OCI-LY7 (cell line): Measurements from ENCODE around the gene SPAG16. TPM values are rescaled to one million over a fixed set of nuclear protein-coding genes. Genes with fewer than 3 reads are reported as not detected.

Source experiments
- BruUV-seq: library from RNA; stranded (reverse); fragments of 400-500 nt; replicated peaks from 2 replicates; lab custom pipeline; 2021; lab: Mats Ljungman, UMichigan
- CTCF ChIA-PET: fragments of 300-600 bp; sonication (Branson Sonifier 250); formaldehyde crosslinking; loops from one replicate; lab custom pipeline; 2022; ENCODE audit warnings: antibody characterized with exemption; ENCODE audit not compliant: unreplicated experiment; lab: Charles Lee
- POLR2A ChIA-PET: fragments of 300-600 bp; sonication (Branson Sonifier 250); formaldehyde crosslinking; loops from one replicate; lab custom pipeline; 2022; ENCODE audit warnings: antibody characterized with exemption; lab: Charles Lee
- DNase-seq: peaks from one replicate; pipeline ENCODE4 v3.0.0-alpha.2; 2015; ENCODE audit warnings: low spot score
- H2AFZ ChIP-seq: fragments of 200-600 bp; sonication (generic), shearing (Covaris generic); 2 replicates; pipeline ENCODE4 v1.6.1; 2014; ENCODE audit warnings: mild to moderate bottlenecking, antibody characterized with exemption, low read length, moderate library complexity
- H3K27ac ChIP-seq: fragments of 200-600 bp; sonication (generic); 2 replicates; pipeline ENCODE4 v1.5.1; 2014; ENCODE audit warnings: mixed run types, low read depth, mild to moderate bottlenecking, moderate library complexity, low read length, inconsistent platforms; ENCODE audit not compliant: poor library complexity, severe bottlenecking
- H3K36me3 ChIP-seq: fragments of 200-600 bp; sonication (generic); 2 replicates; pipeline ENCODE4 v1.6.1; 2014; ENCODE audit warnings: mild to moderate bottlenecking, antibody characterized with exemption, low read length, moderate library complexity, mixed read lengths; ENCODE audit not compliant: insufficient read depth
- H3K4me1 ChIP-seq: fragments of 200-600 bp; sonication (generic); 2 replicates; pipeline ENCODE4 v1.5.1; 2014; ENCODE audit warnings: mild to moderate bottlenecking, low read length; ENCODE audit not compliant: insufficient read depth, poor library complexity, severe bottlenecking
- H3K4me2 ChIP-seq: fragments of 200-600 bp; sonication (generic); 2 replicates; pipeline ENCODE4 v1.6.1; 2014; ENCODE audit warnings: mild to moderate bottlenecking, low read length
- H3K4me3 ChIP-seq: fragments of 200-600 bp; sonication (generic); 2 replicates; pipeline ENCODE4 v1.5.1; 2014; ENCODE audit warnings: mild to moderate bottlenecking, low read depth, low read length; ENCODE audit not compliant: poor library complexity, severe bottlenecking
- H3K79me2 ChIP-seq: fragments of 200-600 bp; sonication (generic); 2 replicates; pipeline ENCODE4 v1.6.1; 2016; ENCODE audit warnings: low read depth, mild to moderate bottlenecking, low read length, moderate library complexity, mixed read lengths; ENCODE audit not compliant: insufficient read depth
- H3K9me2 ChIP-seq: fragments of 200-600 bp; sonication (generic); 2 replicates; pipeline ENCODE4 v1.6.1; 2016; ENCODE audit warnings: mild to moderate bottlenecking, low read length, mixed read lengths; ENCODE audit not compliant: insufficient read depth
- H3K9me3 ChIP-seq: fragments of 200-600 bp; sonication (generic); 2 replicates; pipeline ENCODE4 v1.6.1; 2014; ENCODE audit warnings: mild to moderate bottlenecking, mixed run types, low read length, mixed read lengths
- H4K20me1 ChIP-seq: fragments of 200-600 bp; sonication (generic); 2 replicates; pipeline ENCODE4 v1.6.1; 2014; ENCODE audit warnings: mild to moderate bottlenecking, antibody characterized with exemption, low read length, moderate library complexity, mixed read lengths; ENCODE audit not compliant: insufficient read depth
- CTCF ChIP-seq: fragments of 200-600 bp; sonication (generic); conservative IDR thresholded peaks from 2 replicates; pipeline ENCODE4 v1.5.1; 2014; ENCODE audit warnings: mild to moderate bottlenecking, antibody characterized with exemption, low read length, moderate library complexity, mixed read lengths
- EZH2phosphoT487 ChIP-seq: fragments of 200-600 bp; sonication (generic); IDR thresholded peaks from 2 replicates; pipeline ENCODE4 v1.6.1; 2018; ENCODE audit warnings: low read depth, borderline replicate concordance, mild to moderate bottlenecking, mixed run types, antibody characterized with exemption, low read length, moderate library complexity, mixed read lengths
- intact Hi-C: fragments of 100-400 bp; cut with micrococcal nuclease; formaldehyde crosslinking; loops from one replicate; pipeline ENCODE4 v1.10.0; 2022; ENCODE audit not compliant: unreplicated experiment
- total RNA-seq, 2 experiments: library from RNA; depleted of rRNA in 1 of 2; stranded (reverse); fragments of >200 nt in 1 of 2; shearing (Covaris generic) in 1 of 2; gene quantifications; 2 replicates each; pipeline ENCODE4 v1.2.3, GENCODE V29; 2014 to 2022

The SPAG16 gene
- total RNA-seq, 2 experiments from 2014 or later, result 22.1 to 24.2 TPM

- Histone ChIP-seq H3K4me2 (no peak overlapping the region), H2AFZ (no peak overlapping the region)
- POLR2A ChIA-PET, result interaction anchor here (0.7 kb wide), 1 partner anchor 121 kb away, joined by 3 read pairs; no protein-coding TSS in a partner anchor
Observed at GRCh38 chr2:213834331-213834730, 550.1 kb downstream of the SPAG16 start.

GRCh38 chr2:213834746-213835145 lies 550.5 kb downstream of the SPAG16 start:
- ChIA-PET CTCF (no interaction called here), POLR2A (no interaction called here)
- no peak overlapping the region for H2AFZ ChIP-seq
- no peaks in the 10 kb centered on the region for H3K4me1 ChIP-seq
- no peak overlapping the region for H3K4me2 ChIP-seq
- intact Hi-C loops, result no loop called here
- H3K9me2 ChIP-seq, result no peaks in the 10 kb centered on the region
- H3K9me3 ChIP-seq, result no peaks in the 10 kb centered on the region
- no peak for DNase-seq
- H3K27ac ChIP-seq, result no peak overlapping the region
- BruUV-seq, result no TSS peak
- H4K20me1 ChIP-seq, result no peaks in the 10 kb centered on the region
- TF ChIP-seq EZH2phosphoT487 (no peak), CTCF (no peak)
- no peaks in the 10 kb centered on the region for H3K36me3 ChIP-seq
- H3K4me3 ChIP-seq, result no peak overlapping the region
- no peaks in the 10 kb centered on the region for H3K79me2 ChIP-seq

More at GRCh38 chr2:213834331-213834730, 550.1 kb downstream of the SPAG16 start:
- no peaks in the 10 kb centered on the region for H3K36me3 ChIP-seq
- TF ChIP-seq CTCF (no peak), EZH2phosphoT487 (no peak)
- no peaks in the 10 kb centered on the region for H4K20me1 ChIP-seq
- intact Hi-C loops, result no loop called here
- no peak overlapping the region for H3K4me3 ChIP-seq
- BruUV-seq, result no TSS peak
- DNase-seq, result no peak
- CTCF ChIA-PET, result no interaction called here
- H3K79me2 ChIP-seq, result no peaks in the 10 kb centered on the region
- H3K9me3 ChIP-seq, result no peaks in the 10 kb centered on the region
- no peaks in the 10 kb centered on the region for H3K4me1 ChIP-seq
- H3K27ac ChIP-seq, result no peak overlapping the region
- H3K9me2 ChIP-seq, result no peaks in the 10 kb centered on the region

- Histone ChIP-seq H4K20me1 (no peaks in the 10 kb centered on the region), H3K4me2 (no peak overlapping the region), H3K79me2 (no peaks in the 10 kb centered on the region), H3K36me3 (no peaks in the 10 kb centered on the region), H3K27ac (no peak overlapping the region), H3K4me1 (no peaks in the 10 kb centered on the region), H3K9me2 (no peaks in the 10 kb centered on the region), H2AFZ (no peak overlapping the region), H3K4me3 (no peak overlapping the region), H3K9me3 (no peaks in the 10 kb centered on the region)
- ChIA-PET CTCF (no interaction called here), POLR2A (interaction anchor here (0.6 kb wide), 2 partner anchors 29 to 279 kb away, joined by 3 read pairs; no protein-coding TSS in a partner anchor)
- intact Hi-C loops, result no loop called here
- no TSS peak for BruUV-seq
- no peak for TF ChIP-seq CTCF
- TF ChIP-seq EZH2phosphoT487, result no peak
- no peak for DNase-seq
Observed at GRCh38 chr2:213846856-213847255, 562.6 kb downstream of the SPAG16 start.
